Measurements from ENCODE around the gene TMEM269. TPM values are rescaled to one million over a fixed set of nuclear protein-coding genes. Genes with fewer than 3 reads are reported as not detected.

Gene TMEM269
- polyA plus RNA-seq, 3 donors, result 0.75 to 1.2 (median 1.0) TPM

DNA sequence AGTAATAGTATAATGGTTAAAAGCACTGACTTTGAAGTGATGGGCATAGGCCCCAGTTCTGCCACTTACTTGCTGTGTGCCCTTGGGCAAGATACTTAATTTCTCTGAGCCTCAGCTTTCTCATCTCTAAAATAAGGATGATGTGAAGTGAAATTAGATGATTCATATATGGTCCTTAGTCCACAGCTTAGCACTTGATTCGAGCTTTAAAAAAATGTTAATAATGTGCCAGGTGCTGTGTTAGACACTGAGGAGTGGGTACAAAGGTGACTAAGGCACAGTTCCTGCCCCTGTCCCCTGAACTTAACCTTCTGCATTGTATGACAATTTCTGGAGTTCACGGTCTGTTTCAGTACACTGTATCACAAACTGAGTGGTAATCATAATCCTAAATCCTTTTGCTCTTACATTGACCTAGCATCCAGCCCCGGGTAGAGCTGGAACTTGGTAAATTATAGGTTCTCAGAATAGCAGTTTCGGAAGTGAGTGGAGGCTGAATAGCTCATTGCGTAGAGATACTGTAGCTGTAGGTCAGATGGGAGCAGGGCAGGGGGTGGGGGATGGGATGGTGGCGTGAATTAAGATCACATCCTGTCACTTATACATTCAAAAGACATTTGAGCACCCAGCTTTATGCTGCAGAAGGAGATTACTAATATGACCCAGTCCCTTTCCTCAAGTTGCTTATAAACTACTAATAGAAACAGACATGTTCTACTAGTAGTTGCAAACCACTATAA lies 63.1 kb downstream of the TMEM269 start:
- DNase-seq, result no peak

- no peak for DNase-seq
Observed at GRCh38 chr1:42848823-42849537, 64.2 kb downstream of the TMEM269 start.

- no peak for DNase-seq
Observed at GRCh38 chr1:42849944-42850343, 65.2 kb downstream of the TMEM269 start.

Other genes with a start within 250 kb of the TMEM269 start
- 10 to 100 TPM; 56.6 to 59.5 (median 57.1) TPM for gene PPIH, start 126.6 kb upstream of the TMEM269 start, polyA plus RNA-seq (ENCODE audit: insufficient read length in 3 of 3)
- gene YBX1, start 102.6 kb upstream of the TMEM269 start, polyA plus RNA-seq (ENCODE audit: insufficient read length in 3 of 3), result 100 to 1,000 TPM; 628 to 660 (median 641) TPM
- 100 to 1,000 TPM in 2 of 3 donors, 10 to 100 TPM in 1; 92.5 to 133 (median 119) TPM for gene CLDN19, start 44.8 kb upstream of the TMEM269 start, polyA plus RNA-seq (ENCODE audit: insufficient read length in 3 of 3)
- 10 to 100 TPM; 68.8 to 73.5 (median 69.0) TPM for gene P3H1, start 18.0 kb upstream of the TMEM269 start, polyA plus RNA-seq (ENCODE audit: insufficient read length in 3 of 3)
- 10 to 100 TPM; 10.2 to 15.3 (median 12.5) TPM for gene C1orf50, start 17.7 kb upstream of the TMEM269 start, polyA plus RNA-seq (ENCODE audit: insufficient read length in 3 of 3)
- 10 to 100 TPM; 19.5 to 26.1 (median 24.3) TPM for gene ERMAP, start 32.1 kb downstream of the TMEM269 start, polyA plus RNA-seq (ENCODE audit: insufficient read length in 3 of 3)
- 10 to 100 TPM; 64.1 to 68.3 (median 64.4) TPM for gene SVBP, start 32.4 kb downstream of the TMEM269 start, polyA plus RNA-seq (ENCODE audit: insufficient read length in 3 of 3)
- 10 to 100 TPM; 19.7 to 24.6 (median 21.7) TPM for gene ZNF691, start 61.6 kb downstream of the TMEM269 start, polyA plus RNA-seq (ENCODE audit: insufficient read length in 3 of 3)
- 10 to 100 TPM; 44.5 to 48.1 (median 45.5) TPM for gene SLC2A1, start 173.9 kb downstream of the TMEM269 start, polyA plus RNA-seq (ENCODE audit: insufficient read length in 3 of 3)